Neural cell (in vitro differentiated cells): ENCODE results near the gene CCDC9. TPM values are rescaled to one million over a fixed set of nuclear protein-coding genes. Genes with fewer than 3 reads are reported as not detected.

Experiments
- H2AFZ ChIP-seq: fragments of 200-600, 300-800 bp; sonication (generic), shearing (Covaris generic); 2 replicates; pipeline ENCODE4 v1.6.0; 2014; ENCODE audit warnings: low read depth, mild to moderate bottlenecking, antibody characterized with exemption, low read length, moderate library complexity
- H3F3A ChIP-seq: fragments of 200-600 bp; shearing (Covaris generic); 2 replicates; pipeline ENCODE4 v1.6.1; 2016; ENCODE audit warnings: mild to moderate bottlenecking, moderate library complexity, mixed read lengths, antibody characterized with exemption, low read length; ENCODE audit not compliant: insufficient read depth, poor library complexity, severe bottlenecking
- H3K27ac ChIP-seq: fragments of 200-600, 300-800 bp; sonication (generic), shearing (Covaris generic); 2 replicates; pipeline ENCODE4 v1.5.1; 2014; ENCODE audit warnings: mild to moderate bottlenecking, low read length, moderate library complexity
- H3K27me3 ChIP-seq: fragments of 300-800, 200-600 bp; sonication (generic), shearing (Covaris generic); 2 replicates; pipeline ENCODE4 v1.6.0; 2014; ENCODE audit warnings: mild to moderate bottlenecking, low read depth, low read length, moderate library complexity; ENCODE audit not compliant: insufficient read depth
- H3K36me3 ChIP-seq: fragments of 300-800, 200-600 bp; sonication (generic), shearing (Covaris generic); 2 replicates; pipeline ENCODE4 v1.5.1; 2014; ENCODE audit warnings: mild to moderate bottlenecking, antibody characterized with exemption, low read length, moderate library complexity; ENCODE audit not compliant: insufficient read depth
- H3K4me2 ChIP-seq: fragments of 300-800, 200-600 bp; sonication (generic), shearing (Covaris generic); 2 replicates; pipeline ENCODE4 v1.6.0; 2014; ENCODE audit warnings: mild to moderate bottlenecking, low read length
- H3K4me3 ChIP-seq: fragments of 300-800, 200-600 bp; sonication (generic), shearing (Covaris generic); 2 replicates; pipeline ENCODE4 v1.5.1; 2014; ENCODE audit warnings: mild to moderate bottlenecking, low read length, moderate library complexity
- H3K79me2 ChIP-seq: fragments of 200-600 bp; shearing (Covaris generic); replicated peaks from 2 replicates; pipeline ENCODE4 v1.6.0; 2014; ENCODE audit warnings: mild to moderate bottlenecking, low read length, moderate library complexity; ENCODE audit not compliant: insufficient read depth
- H3K9ac ChIP-seq: fragments of 300-800, 200-600 bp; sonication (generic), shearing (Covaris generic); 2 replicates; pipeline ENCODE4 v1.6.1; 2016; ENCODE audit warnings: mild to moderate bottlenecking, low read length, mixed read lengths
- H3K9me2 ChIP-seq: fragments of 200-600 bp; shearing (Covaris generic); 2 replicates; pipeline ENCODE4 v1.6.1; 2016; ENCODE audit warnings: mild to moderate bottlenecking, low read length, mixed read lengths; ENCODE audit not compliant: insufficient read depth
- H3K9me3 ChIP-seq: fragments of 200-600, 300-800 bp; sonication (generic), shearing (Covaris generic); 2 replicates; pipeline ENCODE4 v1.6.1; 2016; ENCODE audit warnings: mild to moderate bottlenecking, mixed run types, low read length, moderate library complexity, mixed read lengths
- H4K20me1 ChIP-seq: fragments of 200-600 bp; shearing (Covaris generic); 2 replicates; pipeline ENCODE4 v1.6.1; 2016; ENCODE audit warnings: mild to moderate bottlenecking, mixed run types; ENCODE audit not compliant: insufficient read depth
- CTCF ChIP-seq: fragments of 450-650 bp; IDR thresholded peaks from 2 replicates; pipeline ENCODE4 v1.5.1; 2014; ENCODE audit warnings: antibody characterized with exemption, mild to moderate bottlenecking, moderate library complexity; ENCODE audit not compliant: poor library complexity, severe bottlenecking
- EP300 ChIP-seq: fragments of 450-650 bp; conservative IDR thresholded peaks from 2 replicates; pipeline ENCODE4 v1.6.1; 2014; ENCODE audit warnings: antibody characterized with exemption, mild to moderate bottlenecking, moderate library complexity; ENCODE audit not compliant: poor library complexity, severe bottlenecking
- EZH2 ChIP-seq: fragments of 200-600, 300-800 bp; shearing (Covaris generic), sonication (generic); IDR thresholded peaks from 2 replicates; pipeline ENCODE4 v1.6.1; 2014; ENCODE audit warnings: antibody characterized with exemption, low read length, borderline replicate concordance, mild to moderate bottlenecking; ENCODE audit not compliant: insufficient read depth, poor library complexity, severe bottlenecking
- MXI1 ChIP-seq: fragments of 450-650 bp; conservative IDR thresholded peaks from 2 replicates; pipeline ENCODE4 v1.6.1; 2014; ENCODE audit warnings: antibody characterized with exemption, mild to moderate bottlenecking; ENCODE audit not compliant: poor library complexity, severe bottlenecking
- POLR2AphosphoS5 ChIP-seq: IDR thresholded peaks from 2 replicates; pipeline ENCODE4 v1.6.1; 2012
- RAD21 ChIP-seq: fragments of 450-650 bp; conservative IDR thresholded peaks from 2 replicates; pipeline ENCODE4 v1.6.1; 2014; ENCODE audit warnings: antibody characterized with exemption, mild to moderate bottlenecking, moderate library complexity
- REST ChIP-seq: IDR thresholded peaks from 2 replicates; pipeline ENCODE4 v1.6.1; 2012; ENCODE audit warnings: borderline replicate concordance
- SMC3 ChIP-seq: fragments of 450-650 bp; conservative IDR thresholded peaks from 2 replicates; pipeline ENCODE4 v1.6.1; 2014; ENCODE audit warnings: antibody characterized with exemption, mild to moderate bottlenecking, moderate library complexity; ENCODE audit not compliant: poor library complexity
- TAF1 ChIP-seq: IDR thresholded peaks from 2 replicates; pipeline ENCODE4 v1.6.1; 2012; ENCODE audit warnings: low read depth
- polyA plus RNA-seq: library from polyadenylated mRNA; depleted of rRNA; stranded (reverse); fragments of >200 nt; gene quantifications from 2 replicates; pipeline ENCODE4 v1.2.3, GENCODE V29; 2014

CCDC9 gene
- polyA plus RNA-seq, 1 donor from 2014 or later = 2.1 TPM

- Histone ChIP-seq H3K9me3 (no peaks in the 10 kb centered on the region), H3F3A (no peaks in the 10 kb centered on the region), H4K20me1 (no peaks in the 10 kb centered on the region), H3K79me2 (no peaks in the 10 kb centered on the region), H3K9ac (no peak overlapping the region), H2AFZ (no peak overlapping the region), H3K27ac (no peak overlapping the region), H3K4me3 (no peak overlapping the region), H3K36me3 (no peaks in the 10 kb centered on the region), H3K4me2 (no peak overlapping the region), H3K27me3 (no peaks in the 10 kb centered on the region), H3K9me2 (no peaks in the 10 kb centered on the region)
- no peak for TF ChIP-seq EZH2
- no peak for TF ChIP-seq RAD21
- no peak for TF ChIP-seq MXI1
- TF ChIP-seq TAF1 = no peak
- TF ChIP-seq SMC3 = no peak
- TF ChIP-seq EP300 = no peak
- TF ChIP-seq POLR2AphosphoS5 = no peak
- TF ChIP-seq REST = no peak
- no peak for TF ChIP-seq CTCF
Observed at GRCh38 chr19:47236072-47236675, 20.2 kb upstream of the CCDC9 start.

- Histone ChIP-seq H3K9ac (peak overlapping the region; percentile 66), H4K20me1 (no peaks in the 10 kb centered on the region), H3K79me2 (no peaks in the 10 kb centered on the region), H3K27me3 (no peaks in the 10 kb centered on the region), H3K4me3 (peak overlapping the region; percentile 62), H3K27ac (peak overlapping the region; percentile 58), H3K4me2 (peak overlapping the region; percentile 44), H3K9me3 (no peaks in the 10 kb centered on the region), H2AFZ (no peak overlapping the region), H3K9me2 (no peaks in the 10 kb centered on the region), H3F3A (no peaks in the 10 kb centered on the region), H3K36me3 (no peaks in the 10 kb centered on the region)
- TF ChIP-seq REST (no peak), EZH2 (no peak), SMC3 (no peak), TAF1 (no peak), MXI1 (no peak), POLR2AphosphoS5 (no peak), CTCF (no peak)
Observed at GRCh38 chr19:47239152-47239551, 17.2 kb upstream of the CCDC9 start.
